NCI-H446 treated with DMSO at 0.1 percent for 48 hours (cell line): ENCODE results near the gene ABHD16B.

ENCODE experiments used
- DNase-seq: peaks from one replicate; lab custom pipeline; 2025; lab: John Stamatoyannopoulos, UW

The ABHD16B gene

GRCh38 chr20:63861365-63861934 is at the start of gene ABHD16B:
TSS of gene ABHD16B (plus strand) at chr20:63861498. CDS start at chr20:63861541, 43 bp downstream.
- DNase-seq = no peak

- DNase-seq = no peak
These were observed 46.2 kb upstream of the ABHD16B start for GRCh38 chr20:63814891-63815614.

- no peak for DNase-seq
These were observed 45.6 kb upstream of the ABHD16B start for GRCh38 chr20:63815615-63816253.

- DNase-seq = no peak
These were observed 41.9 kb upstream of the ABHD16B start for GRCh38 chr20:63819224-63819921.

GRCh38 chr20:63821811-63822210 is 39.5 kb upstream of the ABHD16B start:
- DNase-seq = no peak

- DNase-seq = no peak
These were observed 39.0 kb upstream of the ABHD16B start for GRCh38 chr20:63822276-63822696.

- DNase-seq = no peak
These were observed 37.5 kb upstream of the ABHD16B start for GRCh38 chr20:63823691-63824311.

- DNase-seq = no peak
These were observed 35.8 kb upstream of the ABHD16B start for GRCh38 chr20:63825331-63826118.

- DNase-seq = no peak
These were observed 34.5 kb upstream of the ABHD16B start for GRCh38 chr20:63826753-63827152.

- DNase-seq = no peak
These were observed 33.2 kb upstream of the ABHD16B start for GRCh38 chr20:63828124-63828523.

GRCh38 chr20:63828545-63828944 is 32.8 kb upstream of the ABHD16B start:
- no peak for DNase-seq

GRCh38 chr20:63828951-63829350 is 32.3 kb upstream of the ABHD16B start:
- no peak for DNase-seq

GRCh38 chr20:63829603-63829944 is 31.7 kb upstream of the ABHD16B start:
- no peak for DNase-seq

GRCh38 chr20:63829945-63830835 is 31.1 kb upstream of the ABHD16B start:
- DNase-seq = no peak

- no peak for DNase-seq
These were observed 30.3 kb upstream of the ABHD16B start, which contains the start of gene ZBTB46 for GRCh38 chr20:63830841-63831588. TSS of gene ZBTB46 (minus strand) at chr20:63831264. CDS start at chr20:63790757, 40,507 bp downstream.

GRCh38 chr20:63831646-63831992 is 29.7 kb upstream of the ABHD16B start:
- DNase-seq = no peak

- DNase-seq = no peak
These were observed 29.2 kb upstream of the ABHD16B start for GRCh38 chr20:63831993-63832686.

GRCh38 chr20:63833776-63834490 is 27.4 kb upstream of the ABHD16B start:
- no peak for DNase-seq
